ENCODE results near the gene REXO4. TPM values are rescaled to one million over a fixed set of nuclear protein-coding genes. Genes with fewer than 3 reads are reported as not detected.
A peak's percentile ranks its signal among the peaks of the same experiment; 100 is the strongest.

The REXO4 gene
- total and polyA plus RNA-seq, 2 of the 13 experiments (the other 11 are each of a cell fraction or from before 2014, with no cell fraction given) = 18.5 to 30.4 TPM

- TF ChIP-seq KAT8 (CRISPR knock-in tag; IDR thresholded peaks at IDR 0.05) (0 out of 2 replicates have a peak, but pooled peaks have one; percentile 21), ZBTB38 (CRISPR knock-in tag; IDR thresholded peaks at IDR 0.05) (no peak), HNF1B (CRISPR knock-in tag; IDR thresholded peaks at IDR 0.05) (0 out of 2 replicates have a peak, but pooled peaks have one; percentile 48), SOX13 (IDR thresholded peaks at IDR 0.05) (no peak), SOX13 (CRISPR knock-in tag; conservative IDR thresholded peaks at IDR 0.05 in 1 of 2, IDR thresholded peaks at IDR 0.05 in 1 of 2) (peak in 1 of 2 experiments; percentile 49; a peak in 1 of 4 replicates), ARHGAP35 (CRISPR knock-in tag; IDR thresholded peaks at IDR 0.05; ENCODE audit: borderline replicate concordance) (no peak), ZFP36L1 (CRISPR knock-in tag; IDR thresholded peaks at IDR 0.05) (no peak), SP4 (CRISPR knock-in tag; IDR thresholded peaks at IDR 0.05) (no peak), ZKSCAN1 (IDR thresholded peaks at IDR 0.05; ENCODE audit: low read length) (no peak), ESRRA (CRISPR knock-in tag; IDR thresholded peaks at IDR 0.05; ENCODE audit: low read depth) (peak; percentile 33; the same call in 1 of the 2 replicates), ELF1 (CRISPR knock-in tag; IDR thresholded peaks at IDR 0.05) (no peak), ZNF337 (CRISPR knock-in tag; IDR thresholded peaks at IDR 0.05; ENCODE audit: borderline replicate concordance, low read depth) (no peak), XBP1 (CRISPR knock-in tag; IDR thresholded peaks at IDR 0.05) (no peak), MEIS2 (CRISPR knock-in tag; IDR thresholded peaks at IDR 0.05) (0 out of 2 replicates have a peak, but pooled peaks have one; percentile 31), ZNF614 (CRISPR knock-in tag; IDR thresholded peaks at IDR 0.05; ENCODE audit: borderline replicate concordance) (no peak), RFX3 (CRISPR knock-in tag; IDR thresholded peaks at IDR 0.05) (no peak), SOX5 (CRISPR knock-in tag; IDR thresholded peaks at IDR 0.05; ENCODE audit: borderline replicate concordance) (peak; percentile 63; the same call in 1 of the 2 replicates), ELF3 (CRISPR knock-in tag; IDR thresholded peaks at IDR 0.05) (no peak), SIX4 (CRISPR knock-in tag; IDR thresholded peaks at IDR 0.05) (no peak), RBM39 (IDR thresholded peaks at IDR 0.05; ENCODE audit: low read depth, low read length, poor library complexity, severe bottlenecking) (no peak), ZNF205 (CRISPR knock-in tag; IDR thresholded peaks at IDR 0.05) (no peak), ZSCAN31 (CRISPR knock-in tag; IDR thresholded peaks at IDR 0.05; ENCODE audit: low read depth) (no peak), SAP130 (CRISPR knock-in tag; IDR thresholded peaks at IDR 0.05; ENCODE audit: low read depth) (peak; percentile 76), ATM (IDR thresholded peaks at IDR 0.05; ENCODE audit: borderline replicate concordance) (no peak), SRF (IDR thresholded peaks at IDR 0.05; ENCODE audit: low read depth, low read length) (no peak), HMGA1 (CRISPR knock-in tag; conservative IDR thresholded peaks at IDR 0.05) (no peak), WIZ (CRISPR knock-in tag; IDR thresholded peaks at IDR 0.05) (no peak), MIER2 (CRISPR knock-in tag; IDR thresholded peaks at IDR 0.05) (no peak), ZNF296 (CRISPR knock-in tag; conservative IDR thresholded peaks at IDR 0.05) (no peak), ZNF432 (CRISPR knock-in tag; IDR thresholded peaks at IDR 0.05; ENCODE audit: borderline replicate concordance) (no peak)
These were observed 10.0 kb upstream of the REXO4 start (continued) for GRCh38 chr9:133427658-133428348.
